ENCODE results near the gene HEBP2. TPM values are rescaled to one million over a fixed set of nuclear protein-coding genes. Genes with fewer than 3 reads are reported as not detected.

HEBP2 gene
- total RNA-seq, 1 donor from 2014 or later = 26.2 TPM

DNA sequence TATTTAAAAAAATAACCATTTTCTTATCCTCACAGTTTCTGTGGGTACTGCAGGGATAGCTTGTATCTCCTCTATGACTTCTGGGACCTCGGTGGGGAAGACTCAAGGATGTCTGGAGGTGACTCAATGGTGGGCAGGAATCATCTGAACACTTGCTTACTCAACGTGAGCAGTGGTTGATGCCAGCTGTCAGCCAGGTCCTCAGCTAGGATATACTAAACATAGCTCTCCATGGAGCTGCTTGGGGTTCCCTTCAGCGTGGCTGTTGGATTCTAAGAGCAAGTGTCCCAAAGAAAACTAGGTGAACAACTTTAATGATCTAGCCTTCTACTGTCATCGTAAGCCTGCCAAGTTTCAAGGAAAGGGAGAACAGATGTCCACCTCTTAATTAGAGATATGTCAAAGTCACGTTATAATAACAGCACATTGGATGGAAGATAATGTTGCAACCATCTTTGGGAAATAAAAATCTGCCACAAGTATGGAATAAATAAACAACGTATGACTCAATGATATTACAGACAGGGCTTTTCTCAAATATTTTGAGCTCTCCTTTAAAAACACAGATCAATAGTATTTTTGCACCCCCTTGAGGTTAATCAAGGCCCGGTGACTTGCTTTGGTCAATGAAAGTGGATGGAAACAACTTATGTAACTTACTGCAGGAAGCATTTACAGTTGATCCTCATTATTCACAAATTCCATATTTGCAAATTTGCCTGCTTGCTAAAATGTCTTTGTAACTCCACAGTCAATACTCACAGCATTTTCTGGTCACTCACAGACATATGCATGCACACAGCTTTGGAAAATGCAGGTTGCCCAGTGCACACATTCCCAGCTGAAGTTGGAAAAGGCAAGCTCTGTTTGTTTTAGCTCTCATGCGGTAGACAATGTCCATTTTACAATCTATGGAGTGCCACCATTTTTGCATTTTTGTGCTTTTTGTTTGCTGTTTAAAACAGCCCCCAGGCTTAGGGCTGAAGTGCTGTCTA lies 6.6 kb upstream of the HEBP2 start:
- ChIA-PET POLR2A (no interaction called here), CTCF (no interaction called here)
- no peaks in the 10 kb centered on the region for H3K36me3 Mint-ChIP-seq (ENCODE audit: low read depth)
- no peak overlapping the region for H3K4me3 Mint-ChIP-seq
- no peak for ATAC-seq (ENCODE audit: low read depth)
- no peak for DNase-seq
- peaks cover 27% of the 10 kb centered on the region for H3K4me1 Mint-ChIP-seq
- TF ChIP-seq, protein P1, sequence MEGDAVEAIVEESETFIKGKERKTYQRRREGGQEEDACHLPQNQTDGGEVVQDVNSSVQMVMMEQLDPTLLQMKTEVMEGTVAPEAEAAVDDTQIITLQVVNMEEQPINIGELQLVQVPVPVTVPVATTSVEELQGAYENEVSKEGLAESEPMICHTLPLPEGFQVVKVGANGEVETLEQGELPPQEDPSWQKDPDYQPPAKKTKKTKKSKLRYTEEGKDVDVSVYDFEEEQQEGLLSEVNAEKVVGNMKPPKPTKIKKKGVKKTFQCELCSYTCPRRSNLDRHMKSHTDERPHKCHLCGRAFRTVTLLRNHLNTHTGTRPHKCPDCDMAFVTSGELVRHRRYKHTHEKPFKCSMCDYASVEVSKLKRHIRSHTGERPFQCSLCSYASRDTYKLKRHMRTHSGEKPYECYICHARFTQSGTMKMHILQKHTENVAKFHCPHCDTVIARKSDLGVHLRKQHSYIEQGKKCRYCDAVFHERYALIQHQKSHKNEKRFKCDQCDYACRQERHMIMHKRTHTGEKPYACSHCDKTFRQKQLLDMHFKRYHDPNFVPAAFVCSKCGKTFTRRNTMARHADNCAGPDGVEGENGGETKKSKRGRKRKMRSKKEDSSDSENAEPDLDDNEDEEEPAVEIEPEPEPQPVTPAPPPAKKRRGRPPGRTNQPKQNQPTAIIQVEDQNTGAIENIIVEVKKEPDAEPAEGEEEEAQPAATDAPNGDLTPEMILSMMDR (IDR thresholded peaks at IDR 0.05) = no peak
- no peaks in the 10 kb centered on the region for H3K9me3 Mint-ChIP-seq
- no peaks in the 10 kb centered on the region for H3K27me3 Mint-ChIP-seq
- H3K27ac Mint-ChIP-seq = no peak overlapping the region
- intact Hi-C loops (cut with micrococcal nuclease) = no loop called here

DNA sequence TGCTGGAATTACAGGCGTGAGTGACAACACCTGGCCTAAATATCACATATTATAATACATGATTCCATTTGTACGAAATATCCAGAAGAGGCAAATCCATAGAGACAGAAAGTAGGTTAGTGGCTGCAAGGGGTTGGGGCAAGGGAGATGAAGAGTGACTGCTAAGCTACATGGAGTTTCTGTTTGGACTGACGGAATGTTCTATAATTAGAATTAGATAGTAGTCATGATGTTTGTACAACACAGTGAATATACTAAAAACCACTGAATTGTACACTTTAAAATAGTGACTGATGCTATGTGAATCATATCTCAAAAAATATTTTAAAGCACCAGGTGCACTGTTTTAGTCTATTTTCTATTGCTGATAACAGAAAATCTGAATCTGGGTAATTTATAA lies 3.7 kb upstream of the HEBP2 start:
- DNase-seq (no peak), ATAC-seq (ENCODE audit: low read depth) (no peak)
- intact Hi-C loops (cut with micrococcal nuclease) = loop anchor here (5.0 to 10.0 kb wide), 5 partner anchors 294 to 1576 kb away; partner anchors contain the start of genes PEX7, REPS1 and TNFAIP3
- Mint-ChIP-seq H3K4me3 (no peak overlapping the region), H3K4me1 (peaks cover 22% of the 10 kb centered on the region), H3K27ac (no peak overlapping the region), H3K27me3 (no peaks in the 10 kb centered on the region), H3K36me3 (ENCODE audit: low read depth) (peaks cover 2% of the 10 kb centered on the region), H3K9me3 (no peaks in the 10 kb centered on the region)
- TF ChIP-seq, protein P1 (IDR thresholded peaks at IDR 0.05) = no peak
- ChIA-PET POLR2A (no interaction called here), CTCF (no interaction called here)

DNA sequence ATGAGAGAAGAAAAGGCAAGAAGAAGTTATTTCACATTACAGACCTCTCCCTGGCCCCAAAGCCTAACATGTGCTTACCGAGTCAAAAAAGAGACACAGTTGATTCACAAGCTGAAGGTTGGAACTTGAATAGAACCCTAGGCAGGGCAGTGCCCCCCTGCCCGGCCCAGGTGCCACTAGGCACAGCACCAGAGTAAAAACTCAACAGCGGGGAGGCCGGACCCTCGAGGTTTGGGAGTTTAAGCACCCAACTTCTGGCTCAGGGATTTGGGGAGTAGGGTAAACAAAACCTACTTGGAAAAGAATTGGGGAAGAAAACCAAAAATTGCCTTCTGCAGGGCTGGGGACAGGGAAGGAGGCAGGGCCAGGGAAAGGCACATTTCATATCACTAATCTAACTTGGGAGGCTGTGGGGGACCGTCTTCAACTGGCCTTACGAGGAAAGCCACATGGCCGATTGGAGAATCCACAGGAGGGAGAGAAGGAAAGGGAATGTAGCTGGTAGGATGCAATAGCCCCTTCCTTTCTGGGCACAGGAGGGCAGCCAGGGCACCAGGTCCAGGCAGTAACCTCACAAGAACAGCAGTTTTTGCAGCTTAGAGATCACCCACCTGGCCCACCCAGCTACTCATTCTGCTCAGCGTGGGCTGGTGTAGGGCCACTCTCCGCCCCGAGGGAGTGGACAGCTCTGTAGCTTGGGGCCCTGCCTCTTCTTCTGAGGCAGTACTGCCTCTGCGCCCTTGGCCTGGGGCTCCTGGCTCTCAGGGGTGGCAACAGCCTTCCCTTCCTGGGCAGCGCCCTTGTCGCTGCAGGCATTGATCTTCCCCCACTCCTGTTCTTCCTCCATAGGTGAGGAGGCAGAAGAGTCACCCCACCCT lies 1.8 kb upstream of the HEBP2 start:
- intact Hi-C loops (cut with micrococcal nuclease) = loop anchor here (5.0 to 10.0 kb wide), 5 partner anchors 293 to 1577 kb away; partner anchors contain the start of genes PEX7, REPS1 and TNFAIP3
- no peaks in the 10 kb centered on the region for H3K27me3 Mint-ChIP-seq
- no peak overlapping the region for H3K27ac Mint-ChIP-seq
- no peaks in the 10 kb centered on the region for H3K9me3 Mint-ChIP-seq
- peak overlapping the region; percentile 11 for H3K4me3 Mint-ChIP-seq
- peaks cover 15% of the 10 kb centered on the region for H3K36me3 Mint-ChIP-seq (ENCODE audit: low read depth)
- DNase-seq = no peak
- ChIA-PET POLR2A (interaction anchor here (0.7 kb wide), 2 partner anchors 279 to 535 kb away, joined by 3 to 7 read pairs; partner anchors contain the start of gene TNFAIP3), CTCF (interaction anchor here (3.0 kb wide), 1 partner anchor 8 kb away, joined by 17 read pairs; no protein-coding TSS in a partner anchor)
- TF ChIP-seq, protein P1 (IDR thresholded peaks at IDR 0.05) = no peak
- ATAC-seq (ENCODE audit: low read depth) = no peak
- H3K4me1 Mint-ChIP-seq = peaks cover 20% of the 10 kb centered on the region

DNA sequence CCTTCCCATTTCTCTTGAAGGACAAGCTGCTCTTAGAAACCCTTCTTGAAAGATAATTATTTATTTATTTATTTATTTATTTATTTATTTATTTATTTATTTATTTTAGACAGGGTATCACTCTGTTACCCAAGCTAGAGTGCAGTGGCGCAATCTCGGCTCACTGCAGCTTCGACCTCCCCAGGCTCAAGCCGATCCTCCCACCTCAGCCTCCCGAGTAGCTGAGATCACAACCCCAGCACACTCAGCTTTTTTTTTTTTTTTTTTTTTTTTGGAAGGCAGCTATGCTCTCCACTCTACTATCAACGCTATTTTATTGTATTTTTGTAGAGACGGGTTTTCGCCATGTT lies 1.2 kb upstream of the HEBP2 start:
- peak overlapping the region; percentile 73 for H3K27ac Mint-ChIP-seq
- POLR2A ChIA-PET = interaction anchor here (0.6 to 3.1 kb wide), 4 partner anchors 8 to 536 kb away, joined by 3 to 17 read pairs (median 5); partner anchors contain the start of gene TNFAIP3
- no peak for DNase-seq

More for the DNA sequence above, 1.2 kb upstream of the HEBP2 start:
- ATAC-seq (ENCODE audit: low read depth) = no peak
- Mint-ChIP-seq H3K9me3 (no peaks in the 10 kb centered on the region), H3K27me3 (no peaks in the 10 kb centered on the region), H3K36me3 (ENCODE audit: low read depth) (peaks cover 20% of the 10 kb centered on the region), H3K4me3 (no peak overlapping the region), H3K4me1 (peaks cover 20% of the 10 kb centered on the region)
- TF ChIP-seq, protein P1 (IDR thresholded peaks at IDR 0.05) = no peak
- CTCF ChIA-PET = interaction anchor here (3.0 kb wide), 1 partner anchor 9 kb away, joined by 17 read pairs; no protein-coding TSS in a partner anchor
- intact Hi-C loops (cut with micrococcal nuclease) = loop anchor here (5.0 to 10.0 kb wide), 5 partner anchors 292 to 1578 kb away; partner anchors contain the start of genes PEX7, REPS1 and TNFAIP3

All from activated B cell treated with CpG ODN at 0.5 μM for 24 hours (primary cell).